ENCODE results near the gene KIF5C.
A peak's percentile ranks its signal among the peaks of the same experiment; 100 is the strongest.

The KIF5C gene

GRCh38 chr2:149020432-149020851, 145.4 kb downstream of the KIF5C start:
- DNase-seq = no peak

GRCh38 chr2:149021271-149021719, 146.3 kb downstream of the KIF5C start:
- no peak for DNase-seq

DNA sequence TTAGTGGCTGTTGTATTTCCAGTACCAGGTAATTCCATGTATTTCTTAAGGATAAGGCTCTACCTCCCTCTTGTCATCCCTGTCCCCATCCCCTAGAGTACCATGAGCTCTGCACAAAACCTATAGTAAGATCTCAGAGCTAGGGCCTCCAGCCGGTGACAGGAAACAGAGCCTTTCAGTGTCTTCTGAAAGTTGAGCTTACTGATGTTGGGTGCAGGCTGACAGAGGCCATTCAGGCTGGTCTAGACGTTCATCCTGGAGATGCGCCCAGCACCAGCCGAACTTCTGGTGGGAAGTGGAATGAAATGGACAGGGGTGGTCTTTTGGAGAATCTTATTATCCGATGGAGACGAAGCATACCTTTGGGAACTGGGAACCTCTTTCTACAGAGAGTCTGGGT, 146.7 kb downstream of the KIF5C start:
- DNase-seq = no peak

DNA sequence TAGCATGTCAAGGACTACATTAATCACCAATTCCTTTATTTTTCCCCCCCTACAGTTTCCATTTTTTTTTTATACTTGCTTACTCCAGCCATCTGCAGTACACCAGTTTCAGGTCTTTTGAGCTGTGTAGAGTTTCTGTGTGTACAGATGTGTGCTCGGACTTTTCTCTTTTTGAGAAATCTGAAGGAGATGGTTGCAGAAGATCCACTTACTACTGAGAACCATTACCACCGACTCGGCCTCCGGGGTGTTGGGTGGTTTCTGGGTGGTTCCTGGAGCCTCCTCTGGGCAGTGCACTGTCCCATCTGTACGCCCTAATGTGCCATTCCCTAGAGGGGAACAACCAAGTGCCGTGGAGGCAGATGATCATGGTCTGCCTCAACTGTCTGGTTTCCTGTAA, 148.1 kb downstream of the KIF5C start:
- DNase-seq = no peak

- DNase-seq = no peak
These were observed 152.7 kb downstream of the KIF5C start for GRCh38 chr2:149027590-149028250.

DNA sequence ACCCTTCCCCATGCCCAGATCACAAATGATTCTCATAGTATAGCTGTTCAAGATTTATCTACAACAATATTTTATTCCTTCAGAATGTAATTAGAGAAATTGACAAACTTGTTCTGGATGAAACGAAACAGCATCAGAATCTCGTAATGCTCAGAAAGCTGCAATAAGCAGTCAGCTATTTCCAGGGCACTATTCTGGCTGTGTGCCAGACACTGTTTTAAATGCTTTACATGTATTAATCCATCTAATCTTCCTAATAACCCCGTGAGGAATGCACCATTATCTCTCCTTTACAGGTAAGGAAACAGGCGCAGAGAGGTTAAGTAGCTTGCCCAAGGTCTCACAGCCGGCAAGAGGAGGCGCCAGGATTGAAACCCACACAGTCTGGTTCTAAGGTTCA, 153.3 kb downstream of the KIF5C start:
- no peak for DNase-seq

- no peak for DNase-seq
These were observed 153.9 kb downstream of the KIF5C start for GRCh38 chr2:149028891-149029290.

GRCh38 chr2:149029307-149029965, 154.4 kb downstream of the KIF5C start:
- no peak for DNase-seq

DNA sequence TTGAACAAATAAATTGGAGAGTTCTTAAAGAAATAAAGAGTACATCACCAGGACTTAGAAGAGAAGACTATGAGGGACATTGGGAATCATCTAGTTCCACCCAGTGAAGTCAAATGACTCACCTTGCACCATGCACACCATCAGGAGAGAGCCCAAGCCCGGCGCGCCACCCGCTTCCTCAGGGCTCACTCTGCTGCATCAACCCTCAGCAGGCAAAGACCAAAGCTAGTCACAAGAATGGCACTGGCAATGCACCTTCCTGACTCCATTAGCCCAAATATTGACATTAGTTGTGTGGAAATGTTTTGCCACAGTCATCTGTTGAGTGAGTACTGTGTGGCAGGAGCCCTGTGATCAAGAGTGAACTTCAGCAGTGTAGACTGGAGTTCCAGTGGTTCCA, 156.4 kb downstream of the KIF5C start:
- DNase-seq = no peak

- DNase-seq = no peak
These were observed 158.7 kb downstream of the KIF5C start for GRCh38 chr2:149033716-149034115.

DNA sequence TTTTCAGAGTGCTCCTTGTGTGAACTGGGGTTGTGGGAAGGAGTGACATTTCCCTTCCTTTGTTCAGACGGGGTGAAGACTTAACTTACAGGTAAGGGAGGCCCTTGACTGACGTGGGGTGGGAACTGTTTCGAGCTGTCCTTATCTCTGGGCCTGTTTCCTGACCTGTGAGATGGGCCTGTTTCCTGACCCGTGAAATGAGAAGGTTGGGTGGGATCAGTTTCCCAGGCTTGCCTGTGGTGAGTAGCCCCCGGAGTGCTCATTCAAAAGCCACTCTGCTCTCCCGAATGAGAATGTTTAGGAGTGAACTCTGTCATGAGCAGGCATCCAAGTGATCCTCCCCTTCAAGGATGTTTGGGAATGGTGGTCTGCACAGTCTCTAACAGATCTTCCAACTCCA, 159.4 kb downstream of the KIF5C start:
- no peak for DNase-seq

- DNase-seq = no peak
These were observed 161.7 kb downstream of the KIF5C start for GRCh38 chr2:149036507-149037293.

DNA sequence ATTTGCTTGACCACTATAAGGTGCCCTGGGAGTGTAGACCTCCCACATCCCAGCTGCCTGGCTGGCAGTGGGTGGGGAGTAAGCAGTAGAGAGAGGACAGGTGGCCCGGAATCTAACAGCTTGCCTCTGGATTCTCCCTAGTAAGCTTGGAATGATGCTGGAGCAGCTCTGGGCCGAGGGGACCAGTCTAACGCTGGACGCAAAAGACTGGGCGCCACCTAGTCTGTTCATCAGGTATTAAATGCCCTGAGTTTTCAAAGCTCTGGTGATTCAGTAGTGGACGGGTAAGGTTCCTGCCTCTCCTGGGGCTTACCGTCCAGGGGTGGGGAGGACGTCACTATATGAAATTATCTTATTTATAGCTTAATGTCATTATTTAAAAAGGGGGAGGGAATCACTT, 162.8 kb downstream of the KIF5C start:
- no peak for DNase-seq

DNA sequence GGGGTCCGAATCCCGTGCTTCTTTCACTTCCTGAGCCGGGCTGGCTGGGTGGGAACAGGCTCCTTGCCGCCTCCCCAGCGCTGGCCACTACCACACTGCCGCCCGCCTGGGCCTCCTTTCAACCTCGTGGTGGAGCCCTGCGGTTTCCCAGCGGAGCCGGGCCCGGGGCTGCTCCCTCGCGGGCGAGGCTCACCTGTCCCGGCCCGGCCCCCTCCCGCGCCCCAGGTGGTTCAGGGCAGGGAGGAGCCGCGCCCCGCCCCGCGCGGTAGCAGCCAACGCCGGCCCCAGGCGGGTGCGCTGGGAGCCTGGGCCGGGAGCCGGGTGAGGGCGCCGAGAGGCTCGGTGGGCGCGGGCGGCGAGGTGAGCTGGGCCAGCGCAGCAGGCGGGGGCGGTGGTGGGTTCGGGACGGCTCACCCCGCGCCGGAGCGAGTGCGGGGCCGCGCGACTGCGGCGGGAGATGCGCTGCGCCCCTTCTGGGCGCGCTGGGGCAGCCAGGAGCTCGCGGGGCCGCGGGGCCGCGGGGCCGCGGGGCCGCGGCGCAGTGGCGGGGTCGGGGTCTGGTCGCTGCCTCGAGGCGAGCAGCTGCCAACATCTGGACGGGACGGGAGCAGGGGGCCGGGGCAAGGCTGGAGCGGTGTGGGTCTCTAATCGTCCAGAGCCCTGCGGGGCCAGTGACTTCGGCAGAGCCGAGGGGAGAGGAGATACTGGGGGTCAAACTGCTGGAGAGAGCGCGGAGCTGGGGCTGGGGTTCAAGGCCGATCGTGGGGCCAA, 163.6 kb downstream of the KIF5C start, which contains the start of gene LYPD6B:
Gene LYPD6B, plus strand, starts transcription at position 258 of the 771 bp plus-strand sequence. CDS start 92,250 bp downstream, outside the sequence.
- DNase-seq = no peak

DNA sequence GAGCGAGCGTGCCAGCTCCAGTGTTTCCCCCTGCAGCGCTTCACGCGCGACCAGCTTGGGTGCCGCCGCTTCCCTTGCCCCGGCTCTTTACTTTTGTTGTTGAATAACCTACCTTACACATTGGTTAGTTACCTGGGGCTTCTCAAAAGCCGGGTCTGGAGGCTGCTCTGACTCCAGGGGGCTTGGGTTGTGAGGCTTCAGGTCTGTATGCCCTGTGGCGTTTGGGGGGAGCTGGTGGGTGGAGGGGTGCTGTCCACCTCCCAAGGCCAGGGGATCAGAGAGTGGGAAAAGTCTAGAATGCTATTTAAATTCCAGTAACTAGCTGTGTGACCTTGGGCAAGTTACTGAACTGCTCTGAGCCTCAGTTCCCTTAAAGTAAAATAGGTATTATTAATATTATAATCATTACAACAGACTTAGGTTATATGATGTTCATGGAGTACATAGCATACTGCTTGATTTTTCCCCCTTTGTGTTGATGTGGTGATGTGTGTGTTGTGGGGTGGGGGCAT, 164.2 kb downstream of the KIF5C start:
- no peak for DNase-seq

GRCh38 chr2:149040451-149040850, 165.4 kb downstream of the KIF5C start:
- DNase-seq = peak; percentile 39

GRCh38 chr2:149041482-149041881, 166.5 kb downstream of the KIF5C start:
- no peak for DNase-seq

DNA sequence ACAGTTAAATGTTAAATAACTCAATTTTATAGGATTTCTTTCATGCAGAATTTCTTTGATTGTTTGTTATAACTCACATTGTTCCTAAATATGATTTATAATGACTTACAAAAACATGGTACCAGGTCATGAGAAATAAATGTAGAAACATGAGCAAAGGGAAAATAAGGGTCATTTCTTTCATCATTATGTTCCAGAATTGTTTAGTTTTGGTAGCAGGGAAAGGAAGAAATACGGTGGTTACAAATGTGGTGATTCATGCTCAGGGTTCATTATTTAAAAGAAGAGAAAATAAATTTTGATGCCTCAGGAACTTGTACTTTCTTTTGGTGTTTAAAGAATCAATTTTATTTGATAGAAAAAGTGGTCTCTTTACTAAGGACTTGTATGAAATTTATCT, 167.9 kb downstream of the KIF5C start:
- DNase-seq = no peak

DNA sequence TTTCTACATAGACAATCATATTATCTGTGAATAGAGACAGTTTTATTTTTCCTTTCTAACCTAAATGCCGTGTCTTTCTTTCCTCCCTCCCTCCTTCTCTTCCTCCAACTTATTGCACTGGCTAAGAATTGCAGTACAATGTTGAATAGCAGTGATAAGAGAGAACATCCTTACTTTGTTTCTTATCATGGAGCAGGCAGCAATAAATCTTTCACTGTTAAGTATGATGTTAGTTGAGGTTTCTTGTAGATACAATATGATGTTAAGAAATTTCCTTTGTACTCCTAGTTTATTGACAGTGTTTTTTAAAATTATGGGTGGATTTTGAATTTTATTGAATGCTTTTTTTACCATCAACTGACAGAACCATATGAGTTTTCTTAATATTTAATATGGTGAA, 169.5 kb downstream of the KIF5C start:
- DNase-seq = no peak

GRCh38 chr2:149047118-149047517, 172.1 kb downstream of the KIF5C start:
- no peak for DNase-seq

- DNase-seq = no peak
These were observed 174.1 kb downstream of the KIF5C start for GRCh38 chr2:149049142-149049541.

- no peak for DNase-seq
These were observed 175.2 kb downstream of the KIF5C start for GRCh38 chr2:149050188-149050587.

DNA sequence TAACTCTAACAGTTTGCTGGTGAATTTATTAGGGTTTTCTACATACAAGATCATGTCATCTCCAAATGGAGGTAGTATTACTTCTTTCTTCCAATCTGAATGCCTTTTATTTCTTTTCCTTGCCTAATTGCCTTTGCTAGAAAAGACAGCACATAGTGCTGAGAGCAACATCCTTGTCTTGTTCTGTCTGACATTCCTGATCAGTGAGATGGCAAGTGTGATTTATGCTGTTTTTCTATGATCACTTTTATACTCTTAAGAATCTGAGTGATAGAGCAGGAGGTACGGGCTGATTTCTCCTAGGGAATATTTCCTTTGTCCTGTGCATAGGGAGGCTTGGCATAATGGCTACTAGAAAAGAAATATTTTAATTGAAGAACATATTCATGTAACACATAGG, 180.7 kb downstream of the KIF5C start:
- no peak for DNase-seq
